NB4 (cell line): ENCODE measurements around the gene PCNT.

Source experiments
- POLR2A ChIP-seq: IDR thresholded peaks from 2 replicates; pipeline ENCODE4 v1.6.1; 2011; ENCODE audit warnings: mild to moderate bottlenecking; ENCODE audit not compliant: insufficient read length; ENCODE audit errors: extremely low read depth
- TF ChIP-seq, protein P1 (sequence below): IDR thresholded peaks from 2 replicates; pipeline ENCODE4 v1.6.1; 2011; ENCODE audit warnings: low read depth, low read length
- TF ChIP-seq, protein P2 (sequence below): IDR thresholded peaks from one replicate; pipeline ENCODE4 v1.5.1; 2012; ENCODE audit warnings: low read depth, low read length

DNA sequence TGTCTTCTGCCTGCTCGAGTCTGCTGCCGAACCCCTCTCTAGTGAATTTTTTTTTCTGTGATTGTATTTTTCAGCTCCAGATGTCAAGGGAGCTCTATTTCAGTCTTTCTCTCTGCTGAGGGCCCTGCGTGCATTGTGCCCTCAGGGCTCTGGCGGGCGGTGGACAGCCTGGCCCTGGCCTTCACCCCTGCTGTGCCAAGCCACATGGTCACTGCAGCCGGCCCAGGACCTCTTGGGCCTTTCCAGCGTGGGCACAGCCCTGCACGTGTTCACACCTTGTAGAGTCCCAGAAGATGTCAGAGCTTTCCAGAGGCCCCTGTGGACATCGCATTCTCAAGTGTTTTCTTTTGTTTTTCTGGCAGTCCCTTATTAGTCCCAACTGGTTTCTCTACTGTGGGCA lies 55.7 kb downstream of the PCNT start:
- TF ChIP-seq, protein P1, sequence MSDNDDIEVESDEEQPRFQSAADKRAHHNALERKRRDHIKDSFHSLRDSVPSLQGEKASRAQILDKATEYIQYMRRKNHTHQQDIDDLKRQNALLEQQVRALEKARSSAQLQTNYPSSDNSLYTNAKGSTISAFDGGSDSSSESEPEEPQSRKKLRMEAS: no peak
- TF ChIP-seq POLR2A: no peak
- TF ChIP-seq, protein P2, sequence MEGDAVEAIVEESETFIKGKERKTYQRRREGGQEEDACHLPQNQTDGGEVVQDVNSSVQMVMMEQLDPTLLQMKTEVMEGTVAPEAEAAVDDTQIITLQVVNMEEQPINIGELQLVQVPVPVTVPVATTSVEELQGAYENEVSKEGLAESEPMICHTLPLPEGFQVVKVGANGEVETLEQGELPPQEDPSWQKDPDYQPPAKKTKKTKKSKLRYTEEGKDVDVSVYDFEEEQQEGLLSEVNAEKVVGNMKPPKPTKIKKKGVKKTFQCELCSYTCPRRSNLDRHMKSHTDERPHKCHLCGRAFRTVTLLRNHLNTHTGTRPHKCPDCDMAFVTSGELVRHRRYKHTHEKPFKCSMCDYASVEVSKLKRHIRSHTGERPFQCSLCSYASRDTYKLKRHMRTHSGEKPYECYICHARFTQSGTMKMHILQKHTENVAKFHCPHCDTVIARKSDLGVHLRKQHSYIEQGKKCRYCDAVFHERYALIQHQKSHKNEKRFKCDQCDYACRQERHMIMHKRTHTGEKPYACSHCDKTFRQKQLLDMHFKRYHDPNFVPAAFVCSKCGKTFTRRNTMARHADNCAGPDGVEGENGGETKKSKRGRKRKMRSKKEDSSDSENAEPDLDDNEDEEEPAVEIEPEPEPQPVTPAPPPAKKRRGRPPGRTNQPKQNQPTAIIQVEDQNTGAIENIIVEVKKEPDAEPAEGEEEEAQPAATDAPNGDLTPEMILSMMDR: no peak
